Right atrium auricular region (tissue), 2 donors: ENCODE data around the gene CACNA2D2. TPM values are rescaled to one million over a fixed set of nuclear protein-coding genes. Genes with fewer than 3 reads are reported as not detected.
A peak's percentile ranks its signal among the peaks of the same experiment; 100 is the strongest.

ENCODE experiments used
- DNase-seq: peaks from one replicate; pipeline ENCODE4 v3.0.0-alpha.2; 2019; ENCODE audit warnings: low spot score
- H3K27ac ChIP-seq, 2 donors: fragments of 200-600 bp; sonication (generic); 1 replicate in 1 of 2; 2 replicates in 1 of 2; pipeline ENCODE4 v1.5.1; 2016 to 2019
- H3K27me3 ChIP-seq, 2 donors: fragments of 200-600 bp; sonication (generic); one replicate each; pipeline versions ENCODE4 v1.5.1 to v1.6.0; 2017 to 2019
- H3K36me3 ChIP-seq: fragments of 200-600 bp; sonication (generic); one replicate; pipeline ENCODE4 v1.5.1; 2016
- H3K4me1 ChIP-seq, 2 donors: fragments of 200-600 bp; sonication (generic); one replicate each; pipeline versions ENCODE4 v1.5.1 to v1.6.0; 2017 to 2019
- H3K4me3 ChIP-seq, 2 donors: fragments of 200-600 bp; sonication (generic); 1 replicate in 1 of 2; 2 replicates in 1 of 2; pipeline ENCODE4 v1.5.1; 2017 to 2019; ENCODE audit warnings: mild to moderate bottlenecking in 1 of 2, moderate library complexity in 1 of 2
- H3K9me3 ChIP-seq, 2 donors: fragments of 200-600 bp; sonication (generic); one replicate each; pipeline ENCODE4 v1.5.1; 2019
- total RNA-seq, 2 donors: library from RNA; depleted of rRNA; stranded (reverse); fragments of >200 nt; gene quantifications; one replicate each; pipeline ENCODE4 v1.1.0, GENCODE V29; 2016
- TF ChIP-seq, protein P1 (sequence below), 2 donors: fragments of 200-600 bp; sonication (generic); IDR thresholded peaks; one replicate each; pipeline ENCODE4 v1.5.1; 2019; ENCODE audit warnings: antibody characterized with exemption in 2 of 2

CACNA2D2 gene
- total RNA-seq, 2 donors from 2014 or later, result 3.7 to 6.2 TPM

DNA sequence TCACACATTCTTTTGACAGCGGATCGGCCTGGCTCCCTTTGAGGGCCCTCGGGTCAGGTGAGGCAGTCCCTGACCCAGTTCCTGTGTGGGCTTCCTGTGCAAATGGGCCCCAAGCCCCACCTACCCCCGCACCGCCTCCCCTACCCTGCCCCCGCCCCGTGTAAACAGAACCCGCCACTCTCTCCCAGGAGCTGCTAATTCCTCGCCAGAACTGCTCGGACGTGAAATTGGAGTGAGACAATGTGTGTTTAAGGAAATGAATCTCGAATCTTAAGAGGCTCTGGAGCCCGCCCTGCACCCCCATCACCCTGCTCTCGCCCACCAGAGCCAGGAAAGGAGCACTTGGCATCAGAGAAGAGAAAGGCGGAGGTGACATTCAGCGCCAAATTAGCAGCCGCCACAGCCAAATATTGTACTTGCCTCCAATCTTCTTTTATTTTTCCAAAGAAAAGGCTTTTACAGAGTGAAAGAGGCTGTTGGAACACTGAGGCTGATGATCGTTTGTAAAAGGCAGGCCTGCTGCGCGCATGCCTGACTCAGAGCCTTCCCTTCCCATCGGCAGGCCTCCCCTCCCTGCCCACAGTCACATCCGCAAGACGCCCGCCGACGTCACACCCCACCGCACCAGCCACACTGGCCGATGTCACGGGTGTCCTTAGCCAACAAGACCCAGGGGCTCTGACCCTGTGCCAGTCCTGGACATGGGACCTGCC lies 53.1 kb downstream of the CACNA2D2 start:
- Histone ChIP-seq H3K9me3 (no peaks in the 10 kb centered on the region), H3K4me1 (peaks cover 0 to 2% of the 10 kb centered on the region in 2 donors), H3K27me3 (no peaks in the 10 kb centered on the region), H3K36me3 (no peaks in the 10 kb centered on the region), H3K4me3 (peak overlapping the region; percentile 12 to 25), H3K27ac (no peak overlapping the region)
- TF ChIP-seq, protein P1, sequence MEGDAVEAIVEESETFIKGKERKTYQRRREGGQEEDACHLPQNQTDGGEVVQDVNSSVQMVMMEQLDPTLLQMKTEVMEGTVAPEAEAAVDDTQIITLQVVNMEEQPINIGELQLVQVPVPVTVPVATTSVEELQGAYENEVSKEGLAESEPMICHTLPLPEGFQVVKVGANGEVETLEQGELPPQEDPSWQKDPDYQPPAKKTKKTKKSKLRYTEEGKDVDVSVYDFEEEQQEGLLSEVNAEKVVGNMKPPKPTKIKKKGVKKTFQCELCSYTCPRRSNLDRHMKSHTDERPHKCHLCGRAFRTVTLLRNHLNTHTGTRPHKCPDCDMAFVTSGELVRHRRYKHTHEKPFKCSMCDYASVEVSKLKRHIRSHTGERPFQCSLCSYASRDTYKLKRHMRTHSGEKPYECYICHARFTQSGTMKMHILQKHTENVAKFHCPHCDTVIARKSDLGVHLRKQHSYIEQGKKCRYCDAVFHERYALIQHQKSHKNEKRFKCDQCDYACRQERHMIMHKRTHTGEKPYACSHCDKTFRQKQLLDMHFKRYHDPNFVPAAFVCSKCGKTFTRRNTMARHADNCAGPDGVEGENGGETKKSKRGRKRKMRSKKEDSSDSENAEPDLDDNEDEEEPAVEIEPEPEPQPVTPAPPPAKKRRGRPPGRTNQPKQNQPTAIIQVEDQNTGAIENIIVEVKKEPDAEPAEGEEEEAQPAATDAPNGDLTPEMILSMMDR (IDR thresholded peaks at IDR 0.05), result no peak
- DNase-seq, result peak; percentile 87

DNA sequence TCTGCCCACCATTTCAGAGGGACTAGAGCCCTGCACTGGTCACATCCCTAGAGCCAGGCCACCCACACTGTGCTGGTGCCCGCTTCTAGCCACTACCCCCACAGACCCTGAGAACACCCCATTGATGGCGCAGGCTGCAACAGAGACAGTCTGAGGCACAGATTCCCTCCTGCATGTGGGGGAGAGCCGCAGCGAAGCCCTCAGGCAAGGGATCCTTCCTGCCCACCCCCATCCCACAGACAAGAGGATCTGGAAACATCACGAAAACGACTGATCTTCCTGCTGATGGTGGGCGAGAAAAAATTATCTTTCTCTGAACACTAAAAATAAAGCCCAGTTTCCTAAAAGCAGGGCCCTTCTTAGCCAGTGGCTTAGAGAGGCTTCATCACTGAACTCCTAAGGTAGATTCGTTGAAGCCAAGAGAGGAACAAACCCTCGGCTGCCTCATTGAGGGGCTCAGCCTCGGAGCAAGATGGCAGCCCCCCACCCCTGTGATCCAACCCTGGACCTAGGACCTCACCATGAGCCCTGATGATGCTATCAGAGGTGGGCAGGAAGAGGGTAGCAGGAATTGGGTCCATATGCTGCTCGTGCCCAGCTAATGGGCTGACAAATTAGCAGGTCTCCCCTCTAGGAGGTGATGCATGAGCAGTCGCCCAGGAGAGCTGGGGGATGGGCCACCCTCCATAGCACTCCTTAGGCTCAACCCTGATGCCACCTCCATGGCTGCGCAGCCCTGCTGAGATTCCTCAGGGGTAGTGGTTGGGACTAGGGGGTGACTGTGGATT lies 54.5 kb downstream of the CACNA2D2 start:
- TF ChIP-seq, protein P1 (IDR thresholded peaks at IDR 0.05), result no peak
- DNase-seq, result no peak
- H3K36me3 ChIP-seq, result no peaks in the 10 kb centered on the region
- no peaks in the 10 kb centered on the region for H3K9me3 ChIP-seq
- H3K4me1 ChIP-seq, result peaks cover 0 to 6% of the 10 kb centered on the region in 2 donors
- no peak overlapping the region for H3K27ac ChIP-seq
- no peaks in the 10 kb centered on the region for H3K27me3 ChIP-seq
- H3K4me3 ChIP-seq, result no peak overlapping the region

DNA sequence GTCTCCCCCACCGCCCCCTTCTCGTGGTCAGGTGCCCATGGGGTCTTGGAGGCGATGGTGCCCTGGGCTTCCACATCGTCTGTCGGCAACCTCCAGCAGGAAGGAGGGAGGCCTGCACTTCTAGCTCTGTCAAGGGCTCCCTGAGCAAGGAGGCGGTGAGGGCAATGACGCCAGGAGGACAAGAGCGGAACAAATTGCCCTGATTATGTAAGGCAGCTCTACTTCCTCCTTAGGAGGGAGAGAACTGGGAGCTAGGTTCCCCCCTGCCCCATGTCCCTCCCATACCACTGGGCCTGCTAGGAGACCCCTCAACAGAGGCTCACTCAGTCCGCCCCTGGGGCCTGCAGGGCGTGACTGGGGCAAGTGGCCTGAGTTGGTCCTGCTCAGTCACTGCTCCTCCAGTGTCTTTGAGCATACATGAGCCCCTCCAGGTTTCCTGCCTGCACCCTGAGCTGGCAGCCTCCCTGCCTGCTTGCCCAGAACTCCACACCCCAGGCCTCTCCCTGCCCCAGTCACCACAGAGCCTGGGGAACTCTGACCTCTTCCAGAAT lies 56.1 kb downstream of the CACNA2D2 start:
- Histone ChIP-seq H3K36me3 (no peaks in the 10 kb centered on the region), H3K27me3 (no peaks in the 10 kb centered on the region), H3K4me1 (peaks cover 0 to 14% of the 10 kb centered on the region in 2 donors), H3K4me3 (no peak overlapping the region), H3K9me3 (no peaks in the 10 kb centered on the region), H3K27ac (no peak overlapping the region)
- DNase-seq, result no peak
- TF ChIP-seq, protein P1 (IDR thresholded peaks at IDR 0.05), result no peak

DNA sequence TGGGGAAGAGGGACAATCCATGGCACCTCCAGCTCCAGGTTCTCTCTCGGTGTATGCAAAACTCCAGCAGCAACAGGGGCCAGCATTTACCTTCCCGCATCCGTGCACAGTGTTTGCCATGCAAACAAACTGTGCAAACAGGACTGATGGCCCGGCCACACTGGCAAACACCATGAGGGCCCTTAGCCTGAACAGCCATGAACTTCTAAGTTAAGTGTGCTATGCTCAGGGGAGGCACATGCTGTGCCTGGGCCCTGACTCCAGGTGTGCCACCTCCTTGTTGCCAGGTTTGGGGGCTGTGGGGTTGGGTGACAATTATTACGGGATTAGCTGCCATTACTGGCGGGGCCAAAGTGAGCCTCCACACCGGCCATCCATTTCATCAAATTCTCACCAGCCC lies 57.5 kb downstream of the CACNA2D2 start:
- no peak for DNase-seq
- TF ChIP-seq, protein P1 (IDR thresholded peaks at IDR 0.05), result no peak
- H3K9me3 ChIP-seq, result no peaks in the 10 kb centered on the region
- H3K27ac ChIP-seq, result no peak overlapping the region
- no peak overlapping the region for H3K4me3 ChIP-seq
- peaks cover 0 to 25% of the 10 kb centered on the region in 2 donors for H3K4me1 ChIP-seq
- H3K36me3 ChIP-seq, result no peaks in the 10 kb centered on the region
- no peaks in the 10 kb centered on the region for H3K27me3 ChIP-seq

DNA sequence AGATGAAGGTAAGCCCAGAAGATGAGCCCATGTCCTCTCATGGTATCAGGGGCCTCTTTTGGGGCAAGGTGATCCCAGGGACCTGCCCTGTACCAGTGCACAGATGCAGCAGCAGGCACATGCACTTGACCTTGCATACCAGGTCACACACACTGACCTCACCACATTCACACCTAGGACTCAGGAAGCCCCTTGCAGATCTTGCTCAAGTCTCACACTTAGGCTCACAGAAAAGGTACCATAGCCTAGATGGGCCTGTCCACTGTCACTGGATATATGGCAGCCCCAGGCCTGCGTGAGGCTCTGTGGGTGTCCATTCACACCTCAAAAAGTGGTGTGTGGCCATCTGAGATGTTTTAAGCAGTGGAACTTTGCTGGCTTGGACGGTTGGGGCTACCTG lies 58.7 kb downstream of the CACNA2D2 start:
- H3K36me3 ChIP-seq, result no peaks in the 10 kb centered on the region
- no peak overlapping the region for H3K27ac ChIP-seq
- no peak overlapping the region for H3K4me3 ChIP-seq
- no peaks in the 10 kb centered on the region for H3K9me3 ChIP-seq
- no peak for DNase-seq
- H3K4me1 ChIP-seq, result peaks cover 0 to 25% of the 10 kb centered on the region in 2 donors
- TF ChIP-seq, protein P1 (IDR thresholded peaks at IDR 0.05), result no peak
- H3K27me3 ChIP-seq, result no peaks in the 10 kb centered on the region
